IMR-90 (cell line): ENCODE measurements around the gene MRE11. TPM values are rescaled to one million over a fixed set of nuclear protein-coding genes. Genes with fewer than 3 reads are reported as not detected.
A peak's percentile ranks its signal among the peaks of the same experiment; 100 is the strongest.

Source experiments
- ATAC-seq: fragments of 200-7000 bp; cut with Tn5 transposase; 2 replicates; pipeline ENCODE4 v1.9.1; 2020; ENCODE audit warnings: low read depth, mild to moderate bottlenecking, moderate library complexity
- BruUV-seq: library from RNA; stranded (reverse); fragments of 400-500 nt; replicated peaks from 2 replicates; lab custom pipeline; 2021; lab: Mats Ljungman, UMichigan
- CTCF ChIA-PET: fragments of 300-600 bp; formaldehyde crosslinking; extraction: SDS; loops from one replicate; lab custom pipeline; 2021; ENCODE audit warnings: antibody characterized with exemption; lab: Yijun Ruan, JAX
- POLR2A ChIA-PET: fragments of 300-600 bp; sonication (Branson Sonifier 250); formaldehyde crosslinking; loops from one replicate; lab custom pipeline; 2022; ENCODE audit warnings: antibody characterized with exemption; ENCODE audit not compliant: unreplicated experiment; lab: Charles Lee
- DNase-seq: peaks from one replicate; pipeline ENCODE4 v3.0.0; 2013
- H2AFZ ChIP-seq: replicated peaks from 2 replicates; pipeline ENCODE3; 2013; ENCODE audit warnings: low read length, mild to moderate bottlenecking; ENCODE audit not compliant: poor library complexity
- H2AK5ac ChIP-seq: 2 replicates; pipeline ENCODE4 v1.6.1; 2013; ENCODE audit warnings: low read depth, low read length, inconsistent platforms
- H2AK9ac ChIP-seq: replicated peaks from 2 replicates; pipeline ENCODE3; 2013; ENCODE audit warnings: mild to moderate bottlenecking, low read depth, low read length, moderate library complexity; ENCODE audit not compliant: poor library complexity
- H2BK120ac ChIP-seq: 2 replicates; pipeline ENCODE4 v1.6.1; 2013; ENCODE audit warnings: low read depth, low read length, inconsistent platforms
- H2BK15ac ChIP-seq: 3 replicates; pipeline ENCODE4 v1.6.1; 2013; ENCODE audit warnings: low read depth, low read length, inconsistent platforms
- H2BK20ac ChIP-seq: 2 replicates; pipeline ENCODE4 v1.6.1; 2013; ENCODE audit warnings: low read depth, mild to moderate bottlenecking, inconsistent platforms, low read length, moderate library complexity
- H2BK5ac ChIP-seq: 2 replicates; pipeline ENCODE4 v1.6.1; 2013; ENCODE audit warnings: mild to moderate bottlenecking, low read depth, low read length, inconsistent platforms; ENCODE audit not compliant: poor library complexity, severe bottlenecking
- H3K14ac ChIP-seq: replicated peaks from 2 replicates; pipeline ENCODE4 v1.6.1; 2013; ENCODE audit warnings: low read depth, low read length, inconsistent platforms
- H3K18ac ChIP-seq: 2 replicates; pipeline ENCODE4 v1.6.1; 2013; ENCODE audit warnings: low read depth, low read length, control low read depth
- H3K23ac ChIP-seq: 2 replicates; pipeline ENCODE4 v1.6.1; 2013; ENCODE audit warnings: low read depth, low read length, inconsistent platforms
- H3K27ac ChIP-seq: 2 replicates; pipeline ENCODE4 v1.5.1; 2013; ENCODE audit warnings: mild to moderate bottlenecking, control low read depth, low read length; ENCODE audit not compliant: insufficient read depth
- H3K27me3 ChIP-seq: 2 replicates; pipeline ENCODE4 v1.6.1; 2013; ENCODE audit warnings: low read length; ENCODE audit not compliant: control insufficient read depth, insufficient read depth
- H3K36me3 ChIP-seq: 2 replicates; pipeline ENCODE4 v1.6.1; 2013; ENCODE audit warnings: low read length, mixed read lengths; ENCODE audit not compliant: control insufficient read depth, insufficient read depth
- H3K4ac ChIP-seq: 2 replicates; pipeline ENCODE4 v1.6.1; 2013; ENCODE audit warnings: low read depth, low read length, inconsistent platforms
- H3K4me1 ChIP-seq: 2 replicates; pipeline ENCODE4 v1.6.1; 2013; ENCODE audit warnings: low read length, mixed read lengths; ENCODE audit not compliant: control insufficient read depth, insufficient read depth
- H3K4me2 ChIP-seq: 2 replicates; pipeline ENCODE4 v1.6.1; 2013; ENCODE audit warnings: low read depth, mild to moderate bottlenecking, control low read depth, low read length, moderate library complexity
- H3K4me3 ChIP-seq: 2 replicates; pipeline ENCODE4 v1.5.1; 2013; ENCODE audit warnings: low read depth, mild to moderate bottlenecking, control low read depth, low read length, moderate library complexity; ENCODE audit not compliant: insufficient read depth
- H3K56ac ChIP-seq: 2 replicates; pipeline ENCODE4 v1.6.1; 2013; ENCODE audit warnings: low read length, inconsistent platforms; ENCODE audit not compliant: insufficient read depth; ENCODE audit errors: extremely low read depth
- H3K79me1 ChIP-seq, 2 experiments: 2 replicates each; pipeline ENCODE4 v1.6.1; 2013; ENCODE audit warnings: low read length in 2 of 2, inconsistent platforms in 1 of 2, low read depth in 1 of 2
- H3K9ac ChIP-seq: 2 replicates; pipeline ENCODE4 v1.6.1; 2013; ENCODE audit warnings: low read depth, low read length, control low read depth
- H3K9me1 ChIP-seq: 2 replicates; pipeline ENCODE4 v1.6.1; 2013; ENCODE audit warnings: low read length, inconsistent platforms; ENCODE audit not compliant: insufficient read depth
- H3K9me3 ChIP-seq: 2 replicates; pipeline ENCODE4 v1.6.1; 2013; ENCODE audit warnings: low read length; ENCODE audit not compliant: control insufficient read depth, insufficient read depth
- H4K20me1 ChIP-seq: 2 replicates; pipeline ENCODE4 v1.6.1; 2013; ENCODE audit warnings: low read length, inconsistent platforms; ENCODE audit not compliant: insufficient read depth
- H4K5ac ChIP-seq: 2 replicates; pipeline ENCODE4 v1.6.1; 2013; ENCODE audit warnings: mild to moderate bottlenecking, low read depth, low read length, control low read depth
- H4K8ac ChIP-seq, 2 experiments: 2 replicates each; pipeline ENCODE4 v1.6.1; 2013; ENCODE audit warnings: low read depth in 2 of 2, low read length in 2 of 2, control low read depth in 1 of 2, inconsistent platforms in 1 of 2
- H4K91ac ChIP-seq: 2 replicates; pipeline ENCODE4 v1.6.1; 2013; ENCODE audit warnings: low read depth, low read length, inconsistent platforms; ENCODE audit not compliant: insufficient read depth
- CEBPB ChIP-seq: IDR thresholded peaks from 2 replicates; pipeline ENCODE4 v1.6.1; 2012; ENCODE audit warnings: low read depth, low read length, improper control_type of control experiment
- CHD1 ChIP-seq: IDR thresholded peaks from 2 replicates; pipeline ENCODE4 v1.6.1; 2012; ENCODE audit warnings: low read depth, low read length, improper control_type of control experiment
- FOS ChIP-seq: fragments of 150-350 bp; IDR thresholded peaks from 2 replicates; pipeline ENCODE4 v1.6.1; 2016; ENCODE audit warnings: low read depth, low read length
- MXI1 ChIP-seq: IDR thresholded peaks from 2 replicates; pipeline ENCODE4 v1.6.1; 2012; ENCODE audit warnings: low read depth, mild to moderate bottlenecking, low read length, moderate library complexity, borderline replicate concordance
- NFE2L2 ChIP-seq: fragments of 150-350 bp; IDR thresholded peaks from 2 replicates; pipeline ENCODE4 v1.6.1; 2016; ENCODE audit warnings: low read depth, mild to moderate bottlenecking, low read length
- WGBS, 2 experiments: methylation state at CpG; one replicate each; pipeline versions ENCODE4 v1.1.5 to v1.1.7; 2013; ENCODE audit warnings: missing lambda C conversion rate in 2 of 2; ENCODE audit not compliant: insufficient read length in 1 of 2; ENCODE audit errors: extremely low coverage in 2 of 2; 5-methylcytosine and 5-hydroxymethylcytosine counted together
- dilution Hi-C: fragments of 300-500 bp; cut with HindIII; formaldehyde crosslinking; loops from one replicate; pipeline ENCODE4 v1.14.3; 2018; ENCODE audit warnings: low sequenced_read_pairs; ENCODE audit not compliant: unreplicated experiment
- in situ Hi-C: fragments of 300-500 bp; cut with MboI; formaldehyde crosslinking; loops from 3 replicates; pipeline ENCODE4 v1.14.3; 2019; ENCODE audit warnings: low sequenced_read_pairs, inconsistent platforms, mixed read lengths
- intact Hi-C: fragments of 100-400 bp; cut with micrococcal nuclease; formaldehyde crosslinking; loops from 2 replicates; pipeline ENCODE4 v1.10.0; 2022
- polyA plus RNA-seq, 3 experiments: library from polyadenylated mRNA; depleted of rRNA; stranded (reverse); fragments of >200 nt; gene quantifications; 2 replicates each; pipeline ENCODE4 v1.2.3, GENCODE V29; 2012; ENCODE audit warnings: low replicate concordance in 1 of 3
- total RNA-seq: library from RNA; depleted of rRNA; stranded (reverse); fragments of >200 nt; gene quantifications from 2 replicates; pipeline ENCODE4 v1.2.3, GENCODE V29; 2012
- TF ChIP-seq, protein P1 (sequence below): fragments of 150-350 bp; IDR thresholded peaks from 2 replicates; pipeline ENCODE4 v1.6.1; 2017; ENCODE audit warnings: mild to moderate bottlenecking, antibody characterized with exemption, low read length, low read depth

The MRE11 gene
- total and polyA plus RNA-seq, 2 of the 4 experiments (the other 2 are of a cell fraction) = 9.0 to 15.6 TPM

DNA sequence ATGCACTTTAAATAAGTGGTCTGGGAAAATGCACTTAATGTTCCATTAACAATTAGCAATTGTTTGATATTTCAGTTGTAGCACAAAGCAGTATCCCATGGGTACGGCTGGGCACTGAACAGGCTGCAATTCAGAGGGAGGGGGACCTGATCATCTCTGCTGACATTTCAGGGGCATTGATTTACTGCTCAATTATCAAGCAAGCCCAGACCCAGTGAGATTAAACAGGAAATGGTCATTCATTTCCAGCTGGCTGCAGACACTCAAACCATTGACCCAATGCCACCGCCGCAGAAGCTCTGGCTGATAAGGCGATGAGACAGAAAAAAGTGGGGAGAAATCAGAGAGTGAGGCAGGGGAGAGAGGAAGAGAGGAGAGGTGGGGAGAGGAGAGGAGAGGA lies 93.6 kb downstream of the MRE11 start:
- Histone ChIP-seq H3K4me2 (no peak overlapping the region), H3K4me1 (peaks cover 4% of the 10 kb centered on the region; the same call in 1 of the 2 replicates), H3K23ac (no peak overlapping the region), H3K56ac (no peak overlapping the region), H2AK9ac (no peak overlapping the region), H3K27me3 (peaks cover 37% of the 10 kb centered on the region), H3K14ac (no peak overlapping the region), H2BK15ac (no peak overlapping the region), H3K9me1 (no peaks in the 10 kb centered on the region), H3K9ac (no peak overlapping the region), H3K4ac (no peak overlapping the region), H3K79me1 (no peaks in the 10 kb centered on the region), H2BK5ac (no peak overlapping the region), H2AFZ (peak overlapping the region; percentile 45), H2AK5ac (no peak overlapping the region), H3K27ac (no peak overlapping the region), H4K8ac (no peak overlapping the region), H4K91ac (no peak overlapping the region), H3K18ac (no peak overlapping the region), H3K9me3 (no peaks in the 10 kb centered on the region; the same call in 1 of the 2 replicates), H4K5ac (no peak overlapping the region), H2BK20ac (no peak overlapping the region), H4K20me1 (no peaks in the 10 kb centered on the region), H2BK120ac (no peak overlapping the region), H3K4me3 (no peak overlapping the region), H3K36me3 (no peaks in the 10 kb centered on the region)
- dilution Hi-C loops = no loop called here
- no CpG with 5 or more reads among the region's 4 CpGs for WGBS, 2 experiments
- POLR2A ChIA-PET = no interaction called here
- BruUV-seq = no TSS peak
- intact Hi-C loops = no loop called here
- DNase-seq (no peak), ATAC-seq (no peak)
- CTCF ChIA-PET = no interaction called here
- in situ Hi-C loops = no loop called here
- TF ChIP-seq CEBPB (no peak), MXI1 (no peak), CHD1 (no peak), FOS (no peak), NFE2L2 (no peak)
- TF ChIP-seq, protein P1, sequence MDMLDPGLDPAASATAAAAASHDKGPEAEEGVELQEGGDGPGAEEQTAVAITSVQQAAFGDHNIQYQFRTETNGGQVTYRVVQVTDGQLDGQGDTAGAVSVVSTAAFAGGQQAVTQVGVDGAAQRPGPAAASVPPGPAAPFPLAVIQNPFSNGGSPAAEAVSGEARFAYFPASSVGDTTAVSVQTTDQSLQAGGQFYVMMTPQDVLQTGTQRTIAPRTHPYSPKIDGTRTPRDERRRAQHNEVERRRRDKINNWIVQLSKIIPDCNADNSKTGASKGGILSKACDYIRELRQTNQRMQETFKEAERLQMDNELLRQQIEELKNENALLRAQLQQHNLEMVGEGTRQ = no peak
